ENCODE data around the gene CSTF2T. TPM values are rescaled to one million over a fixed set of nuclear protein-coding genes. Genes with fewer than 3 reads are reported as not detected.

Gene CSTF2T, protein sequence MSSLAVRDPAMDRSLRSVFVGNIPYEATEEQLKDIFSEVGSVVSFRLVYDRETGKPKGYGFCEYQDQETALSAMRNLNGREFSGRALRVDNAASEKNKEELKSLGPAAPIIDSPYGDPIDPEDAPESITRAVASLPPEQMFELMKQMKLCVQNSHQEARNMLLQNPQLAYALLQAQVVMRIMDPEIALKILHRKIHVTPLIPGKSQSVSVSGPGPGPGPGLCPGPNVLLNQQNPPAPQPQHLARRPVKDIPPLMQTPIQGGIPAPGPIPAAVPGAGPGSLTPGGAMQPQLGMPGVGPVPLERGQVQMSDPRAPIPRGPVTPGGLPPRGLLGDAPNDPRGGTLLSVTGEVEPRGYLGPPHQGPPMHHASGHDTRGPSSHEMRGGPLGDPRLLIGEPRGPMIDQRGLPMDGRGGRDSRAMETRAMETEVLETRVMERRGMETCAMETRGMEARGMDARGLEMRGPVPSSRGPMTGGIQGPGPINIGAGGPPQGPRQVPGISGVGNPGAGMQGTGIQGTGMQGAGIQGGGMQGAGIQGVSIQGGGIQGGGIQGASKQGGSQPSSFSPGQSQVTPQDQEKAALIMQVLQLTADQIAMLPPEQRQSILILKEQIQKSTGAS
- total RNA-seq: 22.4 and 23.1 TPM in 2 replicates

DNA sequence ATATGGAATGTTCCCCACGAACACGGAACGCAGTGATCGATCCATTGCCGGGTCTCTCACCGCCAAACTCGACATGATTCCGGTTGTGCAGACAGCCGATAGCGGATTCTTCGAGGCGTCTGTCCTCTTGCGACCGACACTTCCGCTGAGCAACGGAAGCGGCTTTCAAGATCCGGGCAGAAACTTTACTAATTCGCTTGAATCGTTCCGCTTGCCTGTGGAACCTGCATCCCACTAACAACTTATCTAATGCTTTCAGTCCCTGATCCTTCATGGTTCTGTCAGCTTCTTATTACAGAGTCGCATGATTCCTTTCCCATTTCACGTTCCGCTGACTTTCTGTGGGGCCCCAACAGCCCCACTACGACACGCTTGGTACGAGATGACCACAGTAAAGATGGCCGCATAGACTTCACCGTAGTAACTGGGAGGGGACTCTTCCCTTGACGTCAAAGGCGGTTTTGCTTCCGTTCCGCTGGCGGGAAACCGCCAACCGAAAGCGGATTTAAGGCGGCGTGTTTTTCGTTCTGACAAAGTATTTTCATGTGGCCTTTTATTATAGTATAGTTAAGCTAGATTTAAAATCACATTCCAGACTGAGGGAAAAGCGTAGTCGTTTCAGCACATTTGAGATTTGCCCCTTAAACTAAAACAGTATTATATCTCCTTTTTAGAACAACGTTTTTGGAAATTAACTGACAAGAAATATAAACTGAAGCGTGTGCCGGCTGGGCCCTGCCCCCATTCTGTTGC is at the start of gene CSTF2T:
TSS of gene CSTF2T (minus strand) at position 121 of the 753 bp plus-strand sequence. CDS start at position 75, 46 bp downstream.

